ENCODE measurements around the gene RAI1.
"Not testable (repeated sequence)": the region's sequence is repeated elsewhere in the genome, so short reads cannot be mapped to it uniquely, and the experiment has no call there.

The RAI1 gene

DNA sequence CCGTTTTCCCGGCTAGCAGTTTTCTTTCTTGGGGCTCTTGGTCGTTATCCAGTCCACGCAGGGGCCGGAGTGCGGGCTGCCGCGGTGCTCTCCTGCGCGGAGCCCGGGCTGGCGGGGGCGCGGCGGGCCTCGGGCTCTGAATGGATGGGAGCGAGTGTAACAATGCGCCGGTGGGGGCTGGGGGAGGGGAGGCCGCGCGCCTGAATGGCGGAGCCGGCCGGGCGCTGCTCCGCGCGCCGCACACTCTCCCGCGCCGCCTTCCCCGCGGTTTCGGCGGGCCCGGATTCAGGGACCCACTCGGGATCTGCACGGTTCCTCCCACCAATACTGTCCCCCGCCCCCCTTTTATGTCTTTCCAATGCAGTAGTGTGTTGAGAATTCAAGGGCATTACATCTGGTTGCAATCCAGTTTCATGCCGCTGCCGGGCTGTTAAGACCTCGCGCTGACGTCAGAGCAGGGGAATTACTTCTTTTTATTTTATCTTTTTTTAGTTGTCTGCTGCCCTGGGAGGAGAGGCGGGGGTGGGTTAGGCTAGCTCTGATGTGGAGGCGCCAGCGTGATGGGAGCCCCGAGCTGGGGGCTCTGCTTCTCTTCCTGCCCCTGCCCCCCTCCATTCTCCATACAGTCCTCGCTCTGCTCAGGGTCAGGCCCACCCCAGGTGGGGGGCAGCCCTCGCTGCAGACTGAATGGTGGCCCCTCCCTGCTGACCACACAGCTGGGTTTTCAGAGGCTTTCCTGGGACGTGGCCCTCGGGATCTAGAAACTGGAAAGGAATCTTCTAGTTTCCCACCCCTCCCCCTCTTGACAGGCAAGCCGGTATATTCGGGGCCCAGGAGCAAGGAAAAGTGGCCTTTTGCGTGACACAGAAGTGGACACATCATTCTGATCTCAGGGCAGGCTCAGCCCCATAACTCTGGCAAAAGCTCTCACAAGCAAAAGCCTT, 1.8 kb downstream of the RAI1 start:
- peak overlapping the region; percentile 72 to 92 (median 87) for H3K4me3 ChIP-seq
- H3K4me1 ChIP-seq = peaks cover 50 to 57% (median 53%) of the 10 kb centered on the region in 10 experiments
- peak overlapping the region; percentile 87 to 97 (median 94) for H3K27ac ChIP-seq
- peaks cover 31 to 59% (median 47%) of the 10 kb centered on the region in 11 experiments; a peak in 21 of 22 replicates for H4K20me1 ChIP-seq
- peak overlapping the region; percentile 93 to 99 (median 98) for H3K4me2 ChIP-seq
- no peak for TF ChIP-seq Cebpa-rat (IDR thresholded peaks at IDR 0.05)
- H3K9me3 ChIP-seq (replicated peaks in 1 of 11) = no peaks in the 10 kb centered on the region
- peaks cover 0 to 21% (median 5%) of the 10 kb centered on the region in 11 experiments; a peak in 7 of 22 replicates for H3K36me3 ChIP-seq
- peak overlapping the region; percentile 90 to 97 (median 96) for H3K9ac ChIP-seq
- H3K27me3 ChIP-seq = no peaks in the 10 kb centered on the region

DNA sequence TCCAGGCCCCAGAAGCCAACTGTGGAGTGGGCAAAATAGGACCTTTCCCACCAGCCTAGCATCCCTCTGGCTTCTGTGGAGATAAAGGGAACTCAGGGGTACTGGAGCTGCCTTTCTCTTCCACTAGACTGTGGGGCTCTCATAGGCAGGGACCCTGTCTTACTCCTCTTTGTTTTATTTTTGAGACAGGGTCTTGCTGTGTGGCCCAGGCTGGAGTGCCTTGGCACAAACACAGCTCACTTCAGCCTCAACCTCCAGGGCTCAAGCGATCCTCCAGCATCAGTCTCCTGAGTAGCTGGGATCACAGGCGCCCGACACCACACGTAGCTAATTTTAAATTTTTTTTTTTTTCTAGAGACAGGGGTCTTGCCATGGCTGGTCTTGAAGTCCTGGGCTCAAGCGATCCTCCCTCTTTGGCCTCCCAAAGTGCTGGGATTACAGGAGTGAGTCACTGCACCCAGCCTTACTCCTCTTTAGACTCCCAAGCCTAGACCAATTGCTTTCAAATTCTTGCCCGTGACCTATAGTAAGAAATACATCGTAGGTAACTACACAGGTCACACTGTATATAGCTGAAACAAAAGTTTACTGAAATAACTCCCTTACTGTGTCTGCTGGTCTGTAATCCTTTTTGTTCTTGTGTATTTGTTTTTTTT, 2.6 kb downstream of the RAI1 start:
- no peak for TF ChIP-seq Cebpa-rat (IDR thresholded peaks at IDR 0.05)
- Histone ChIP-seq H3K4me2 (peak overlapping the region; percentile 93 to 99 (median 98)), H3K9ac (peak overlapping the region; percentile 90 to 97 (median 96); a peak in 21 of 22 replicates), H3K4me1 (peaks cover 51 to 65% (median 60%) of the 10 kb centered on the region in 10 experiments), H3K27ac (peak overlapping the region in 10 of 11 experiments; percentile 87 to 97 (median 94); a peak in 19 of 22 replicates), H4K20me1 (peaks cover 33 to 67% (median 54%) of the 10 kb centered on the region in 11 experiments; a peak in 21 of 22 replicates), H3K4me3 (peak overlapping the region; percentile 72 to 92 (median 87); a peak in 19 of 20 replicates), H3K9me3 (replicated peaks in 1 of 11) (no peaks in the 10 kb centered on the region), H3K27me3 (no peaks in the 10 kb centered on the region), H3K36me3 (peaks cover 0 to 21% (median 5%) of the 10 kb centered on the region in 11 experiments; a peak in 7 of 22 replicates)

DNA sequence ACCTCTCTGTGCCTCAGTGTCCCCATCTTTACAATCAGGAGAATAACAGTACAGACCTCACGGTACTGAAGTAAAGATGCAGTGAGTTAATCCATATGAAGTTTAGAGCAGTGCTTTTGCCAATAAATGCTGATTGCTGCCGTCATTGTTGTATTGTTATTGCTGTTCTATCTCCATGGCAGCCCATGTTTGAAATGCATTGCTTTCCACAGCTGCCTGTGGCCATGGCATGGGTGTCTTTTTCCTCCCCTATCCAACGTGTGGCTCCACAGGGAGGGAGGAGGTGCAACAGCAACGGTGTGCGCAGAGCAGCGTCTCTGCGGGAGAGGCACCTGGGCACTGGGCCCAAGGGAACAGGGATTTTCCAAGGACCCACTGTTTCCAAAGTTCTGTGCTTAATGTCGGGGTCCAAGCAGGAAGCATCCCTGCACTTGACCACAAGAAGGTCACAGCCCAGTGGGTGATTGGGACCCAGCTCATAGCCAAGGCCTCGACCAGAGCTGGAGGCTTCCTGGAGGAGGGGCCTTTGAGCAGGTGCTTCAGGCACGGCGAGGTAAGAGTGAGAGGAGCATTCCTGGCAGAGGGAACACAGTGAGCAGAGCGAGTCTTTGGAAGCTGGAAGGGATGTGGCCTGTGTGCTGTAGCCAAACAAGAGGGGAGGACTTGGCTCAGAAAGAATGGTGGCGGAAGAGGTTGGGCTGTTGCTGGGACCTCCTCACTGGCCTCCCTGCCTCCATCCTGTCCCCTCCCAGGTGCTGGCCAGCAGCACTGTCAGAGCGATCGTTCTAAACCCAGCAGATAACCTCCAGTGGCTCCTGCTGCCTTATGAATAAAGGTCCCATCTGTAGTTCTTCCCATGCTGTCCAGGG, 3.9 kb downstream of the RAI1 start:
- Histone ChIP-seq H4K20me1 (peaks cover 45 to 75% (median 67%) of the 10 kb centered on the region in 11 experiments; a peak in 21 of 22 replicates), H3K27ac (peak overlapping the region in 9 of 11 experiments; percentile 4 to 89 (median 63); a peak in 16 of 22 replicates), H3K4me3 (peak overlapping the region in 4 of 10 experiments; percentile 12 to 51 (median 24); a peak in 4 of 20 replicates)

DNA sequence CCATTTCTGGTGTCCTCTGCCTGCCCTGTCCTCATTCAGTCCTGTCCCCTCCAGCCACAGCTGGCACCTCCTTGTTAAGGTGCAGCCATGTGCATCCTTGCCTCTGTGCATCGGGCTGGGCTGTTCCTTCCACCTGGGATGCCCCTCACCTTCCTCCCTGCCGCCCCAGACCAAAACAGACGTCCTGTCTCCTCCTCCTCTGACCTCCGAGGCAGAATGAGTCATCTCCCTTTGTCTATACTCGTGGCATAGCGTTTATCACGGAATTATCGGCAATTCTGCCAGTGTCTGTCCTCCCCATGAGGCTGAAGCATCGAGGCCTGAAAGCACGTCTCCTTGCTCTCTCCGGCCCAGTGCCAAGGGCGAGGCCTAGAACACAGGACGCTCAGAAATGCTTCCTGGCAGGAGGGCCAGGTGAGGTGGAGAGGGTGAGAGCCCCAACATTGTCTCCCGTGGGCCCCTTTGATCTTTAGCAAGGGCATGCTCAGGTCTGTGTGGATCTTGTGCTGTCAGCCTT, 4.6 kb downstream of the RAI1 start:
- H3K4me1 ChIP-seq = peaks cover 65 to 81% (median 79%) of the 10 kb centered on the region in 10 experiments
- H3K4me3 ChIP-seq = peak overlapping the region in 6 of 10 experiments; percentile 12 to 51 (median 30); a peak in 8 of 20 replicates

More for the DNA sequence above, 3.9 kb downstream of the RAI1 start:
- Histone ChIP-seq H3K36me3 (peaks cover 0 to 21% (median 5%) of the 10 kb centered on the region in 11 experiments; a peak in 7 of 22 replicates), H3K9ac (peak overlapping the region in 9 of 11 experiments; percentile 26 to 73 (median 70); a peak in 14 of 22 replicates), H3K4me1 (peaks cover 58 to 78% (median 73%) of the 10 kb centered on the region in 10 experiments), H3K27me3 (no peaks in the 10 kb centered on the region), H3K4me2 (peak overlapping the region; percentile 79 to 99 (median 97)), H3K9me3 (replicated peaks in 1 of 11) (no peaks in the 10 kb centered on the region)
- TF ChIP-seq Cebpa-rat (IDR thresholded peaks at IDR 0.05) = no peak

DNA sequence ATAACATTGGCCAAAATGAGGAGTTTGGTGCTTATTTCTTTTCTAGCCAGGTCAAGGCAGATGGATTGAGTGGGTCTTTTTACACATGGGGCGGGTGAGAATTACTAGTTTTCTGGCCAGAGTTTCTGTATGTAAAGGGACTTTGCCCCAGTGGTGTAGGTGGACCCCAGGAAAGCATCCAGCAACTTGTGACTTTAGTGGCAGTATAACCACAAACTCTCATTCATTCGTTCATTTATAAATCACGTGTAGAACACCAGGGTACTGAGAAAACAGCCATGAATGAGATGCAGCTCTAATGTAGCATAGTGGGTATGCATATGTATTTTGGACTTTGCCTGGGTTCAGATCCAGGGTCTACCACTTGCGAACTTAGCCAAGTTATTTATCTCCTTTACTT, 8.1 kb downstream of the RAI1 start:
- peaks cover 64 to 93% (median 87%) of the 10 kb centered on the region in 11 experiments; a peak in 21 of 22 replicates for H4K20me1 ChIP-seq

More for the DNA sequence above, 4.6 kb downstream of the RAI1 start:
- Histone ChIP-seq H3K36me3 (peaks cover 0 to 21% (median 5%) of the 10 kb centered on the region in 11 experiments; a peak in 7 of 22 replicates), H3K27ac (peak overlapping the region in 10 of 11 experiments; percentile 4 to 89 (median 64); a peak in 19 of 22 replicates), H4K20me1 (peaks cover 51 to 77% (median 74%) of the 10 kb centered on the region in 11 experiments; a peak in 21 of 22 replicates), H3K9me3 (replicated peaks in 1 of 11) (no peaks in the 10 kb centered on the region), H3K27me3 (no peaks in the 10 kb centered on the region), H3K4me2 (peak overlapping the region; percentile 79 to 99 (median 97)), H3K9ac (peak overlapping the region in 9 of 11 experiments; percentile 26 to 73 (median 70); a peak in 15 of 22 replicates)
- no peak for TF ChIP-seq Cebpa-rat (IDR thresholded peaks at IDR 0.05)

DNA sequence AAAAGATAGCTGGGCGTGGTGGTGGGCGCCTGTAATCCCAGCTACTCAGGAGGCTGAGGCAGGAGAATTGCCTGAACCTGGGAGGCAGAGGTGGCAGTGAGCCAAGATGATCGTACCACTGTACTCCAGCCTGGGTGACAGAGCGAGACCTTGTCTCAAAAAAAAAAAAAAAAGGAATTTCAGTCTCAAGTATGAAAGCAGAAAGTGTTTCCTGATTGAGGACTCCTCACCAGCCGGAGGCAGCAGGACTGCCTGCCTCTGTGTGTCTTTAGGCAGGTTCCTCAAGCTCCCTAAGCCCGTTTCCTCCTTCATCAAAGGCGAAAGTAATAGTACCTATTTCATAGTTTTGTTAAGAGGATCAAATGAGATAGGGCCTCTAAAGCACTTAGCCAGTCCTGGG, 9.0 kb downstream of the RAI1 start:
- Histone ChIP-seq H3K4me1 (peaks cover 80 to 97% (median 96%) of the 10 kb centered on the region in 10 experiments), H3K27ac (peak overlapping the region in 6 of 11 experiments; percentile 6 to 88 (median 40); a peak in 6 of 22 replicates), H3K9ac (peak overlapping the region; percentile 6 to 90 (median 64); a peak in 12 of 22 replicates), H4K20me1 (peaks cover 58 to 88% (median 82%) of the 10 kb centered on the region in 11 experiments; a peak in 21 of 22 replicates), H3K4me2 (peak overlapping the region; percentile 95 to 100 (median 99))
- not testable (repeated sequence) for H3K36me3 ChIP-seq; H3K9me3 ChIP-seq (replicated peaks in 1 of 11); H3K4me3 ChIP-seq; H3K27me3 ChIP-seq

More for the DNA sequence above, 8.1 kb downstream of the RAI1 start:
- peak overlapping the region in 10 of 11 experiments; percentile 95 to 100 (median 98); a peak in 20 of 22 replicates for H3K4me2 ChIP-seq
- 0 out of 22 replicates have a peak overlapping the region, but pooled peaks of 3 of the 11 experiments have one; percentile 0 to 29 (median 9) for H3K9ac ChIP-seq
- 0 out of 22 replicates have a peak overlapping the region, but pooled peaks of 1 of the 11 experiments have one; percentile 20 for H3K27ac ChIP-seq
- H3K9me3 ChIP-seq (replicated peaks in 1 of 11) = no peaks in the 10 kb centered on the region
- peaks cover 87 to 100% (median 100%) of the 10 kb centered on the region in 10 experiments for H3K4me1 ChIP-seq
- TF ChIP-seq Cebpa-rat (IDR thresholded peaks at IDR 0.05) = no peak
- H3K27me3 ChIP-seq = no peaks in the 10 kb centered on the region
- peaks cover 0 to 12% (median 4%) of the 10 kb centered on the region in 11 experiments; a peak in 6 of 22 replicates for H3K36me3 ChIP-seq
- H3K4me3 ChIP-seq = no peak overlapping the region
